ENCODE results near the gene ACTRT3. TPM values are rescaled to one million over a fixed set of nuclear protein-coding genes. Genes with fewer than 3 reads are reported as not detected.

Gene ACTRT3
- total RNA-seq, 1 experiment from 2014 or later = 1.7 TPM

- CTCF ChIA-PET = no interaction called here
- no peaks in the 10 kb centered on the region for H3K27me3 ChIP-seq (ENCODE audit: control insufficient read depth, insufficient read depth, low read length)
- no peaks in the 10 kb centered on the region for H3K4me1 ChIP-seq (ENCODE audit: control insufficient read depth, insufficient read depth, low read length)
- H3K9me3 ChIP-seq (ENCODE audit: control insufficient read depth, insufficient read depth, low read depth, low read length) = no peaks in the 10 kb centered on the region
- no peak for DNase-seq (ENCODE audit: low read depth, low spot score)
- H3K27ac ChIP-seq (ENCODE audit: low read length) = no peak overlapping the region
- TF ChIP-seq SIN3A (IDR thresholded peaks at IDR 0.05; ENCODE audit: borderline replicate concordance, insufficient read depth, low read depth, low read length) (no peak), POLR2AphosphoS5 (IDR thresholded peaks at IDR 0.05; ENCODE audit: low read depth, low read length) (no peak), TCF7L2 (IDR thresholded peaks at IDR 0.05; ENCODE audit: low read depth, low read length) (no peak), REST (IDR thresholded peaks at IDR 0.05; ENCODE audit: insufficient read depth in 1 of 2, low read depth in 2 of 2, low read length in 1 of 2) (no peak)
- TF ChIP-seq, protein P1, sequence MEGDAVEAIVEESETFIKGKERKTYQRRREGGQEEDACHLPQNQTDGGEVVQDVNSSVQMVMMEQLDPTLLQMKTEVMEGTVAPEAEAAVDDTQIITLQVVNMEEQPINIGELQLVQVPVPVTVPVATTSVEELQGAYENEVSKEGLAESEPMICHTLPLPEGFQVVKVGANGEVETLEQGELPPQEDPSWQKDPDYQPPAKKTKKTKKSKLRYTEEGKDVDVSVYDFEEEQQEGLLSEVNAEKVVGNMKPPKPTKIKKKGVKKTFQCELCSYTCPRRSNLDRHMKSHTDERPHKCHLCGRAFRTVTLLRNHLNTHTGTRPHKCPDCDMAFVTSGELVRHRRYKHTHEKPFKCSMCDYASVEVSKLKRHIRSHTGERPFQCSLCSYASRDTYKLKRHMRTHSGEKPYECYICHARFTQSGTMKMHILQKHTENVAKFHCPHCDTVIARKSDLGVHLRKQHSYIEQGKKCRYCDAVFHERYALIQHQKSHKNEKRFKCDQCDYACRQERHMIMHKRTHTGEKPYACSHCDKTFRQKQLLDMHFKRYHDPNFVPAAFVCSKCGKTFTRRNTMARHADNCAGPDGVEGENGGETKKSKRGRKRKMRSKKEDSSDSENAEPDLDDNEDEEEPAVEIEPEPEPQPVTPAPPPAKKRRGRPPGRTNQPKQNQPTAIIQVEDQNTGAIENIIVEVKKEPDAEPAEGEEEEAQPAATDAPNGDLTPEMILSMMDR (IDR thresholded peaks at IDR 0.05) = no peak
- intact Hi-C loops (cut with micrococcal nuclease; ENCODE audit: unreplicated experiment) = no loop called here
- POLR2A ChIA-PET = no interaction called here
- no peak for ATAC-seq
- in situ Hi-C loops (cut with HindIII; ENCODE audit: low pct_unique_long_range_greater_than_20kb, low sequenced_read_pairs) = no loop called here
- no peaks in the 10 kb centered on the region for H3K36me3 ChIP-seq (ENCODE audit: control insufficient read depth, insufficient read depth, low read length)
- BruUV-seq (replicated peaks) = no TSS peak
- H3K4me3 ChIP-seq (ENCODE audit: low read depth in 2 of 2, low read length in 2 of 2) = no peak overlapping the region
Observed at GRCh38 chr3:169804681-169805080, 35.3 kb upstream of the ACTRT3 start.

DNA sequence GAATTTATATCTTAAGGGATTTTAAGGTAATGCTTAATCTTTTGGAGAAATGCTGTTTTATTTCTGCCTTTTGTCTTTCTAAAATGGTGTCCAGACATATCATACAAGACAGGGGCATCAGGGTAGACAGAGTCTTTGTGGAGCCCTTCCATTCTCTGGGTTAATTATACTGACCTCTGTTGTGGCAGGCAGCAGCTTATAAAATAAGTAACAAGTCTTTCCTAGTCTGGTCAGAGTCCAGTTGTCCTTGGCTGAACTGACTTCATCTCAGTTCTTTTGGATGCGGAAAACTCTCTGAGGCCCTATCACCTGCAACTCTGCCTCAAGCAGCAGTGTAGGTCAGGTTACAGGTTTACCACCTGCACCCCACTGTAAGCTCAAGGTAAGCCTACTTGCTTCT is 23.0 kb upstream of the ACTRT3 start:
- POLR2A ChIA-PET = no interaction called here
- H3K36me3 ChIP-seq (ENCODE audit: control insufficient read depth, insufficient read depth, low read length) = peaks cover 16% of the 10 kb centered on the region

More for the DNA sequence above, 23.0 kb upstream of the ACTRT3 start:
- intact Hi-C loops (cut with micrococcal nuclease; ENCODE audit: unreplicated experiment) (no loop called here), in situ Hi-C loops (cut with HindIII; ENCODE audit: low pct_unique_long_range_greater_than_20kb, low sequenced_read_pairs) (no loop called here)
- Histone ChIP-seq H3K9me3 (ENCODE audit: control insufficient read depth, insufficient read depth, low read depth, low read length) (no peaks in the 10 kb centered on the region), H3K27me3 (ENCODE audit: control insufficient read depth, insufficient read depth, low read length) (no peaks in the 10 kb centered on the region), H3K27ac (ENCODE audit: low read length) (no peak overlapping the region), H3K4me3 (ENCODE audit: low read depth in 2 of 2, low read length in 2 of 2) (no peak overlapping the region), H3K4me1 (ENCODE audit: control insufficient read depth, insufficient read depth, low read length) (no peaks in the 10 kb centered on the region)
- no TSS peak for BruUV-seq (replicated peaks)
- DNase-seq (ENCODE audit: low read depth, low spot score) (no peak), ATAC-seq (no peak)
- CTCF ChIA-PET = no interaction called here
- TF ChIP-seq REST (IDR thresholded peaks at IDR 0.05; ENCODE audit: insufficient read depth in 1 of 2, low read depth in 2 of 2, low read length in 1 of 2) (no peak), TCF7L2 (IDR thresholded peaks at IDR 0.05; ENCODE audit: low read depth, low read length) (no peak), SIN3A (IDR thresholded peaks at IDR 0.05; ENCODE audit: borderline replicate concordance, insufficient read depth, low read depth, low read length) (no peak), POLR2AphosphoS5 (IDR thresholded peaks at IDR 0.05; ENCODE audit: low read depth, low read length) (no peak)
- TF ChIP-seq, protein P1 (IDR thresholded peaks at IDR 0.05) = no peak
